A673 (cell line): ENCODE data around the gene MEX3C.

Experiments used
- EZH2 ChIP-seq: fragments of 200-600 bp; sonication (generic); IDR thresholded peaks from 2 replicates; pipeline ENCODE4 v1.6.1; 2017; ENCODE audit warnings: borderline replicate concordance, low read depth, mild to moderate bottlenecking, mixed read lengths, antibody characterized with exemption, low read length; ENCODE audit not compliant: poor library complexity, severe bottlenecking
- TF ChIP-seq, protein P1 (sequence below): fragments of 300-800, 200-600 bp; sonication (generic); conservative IDR thresholded peaks from 2 replicates; pipeline ENCODE4 v1.5.1; 2017; ENCODE audit warnings: low read depth, mild to moderate bottlenecking, antibody characterized with exemption, low read length, moderate library complexity, mixed read lengths

- TF ChIP-seq, protein P1, sequence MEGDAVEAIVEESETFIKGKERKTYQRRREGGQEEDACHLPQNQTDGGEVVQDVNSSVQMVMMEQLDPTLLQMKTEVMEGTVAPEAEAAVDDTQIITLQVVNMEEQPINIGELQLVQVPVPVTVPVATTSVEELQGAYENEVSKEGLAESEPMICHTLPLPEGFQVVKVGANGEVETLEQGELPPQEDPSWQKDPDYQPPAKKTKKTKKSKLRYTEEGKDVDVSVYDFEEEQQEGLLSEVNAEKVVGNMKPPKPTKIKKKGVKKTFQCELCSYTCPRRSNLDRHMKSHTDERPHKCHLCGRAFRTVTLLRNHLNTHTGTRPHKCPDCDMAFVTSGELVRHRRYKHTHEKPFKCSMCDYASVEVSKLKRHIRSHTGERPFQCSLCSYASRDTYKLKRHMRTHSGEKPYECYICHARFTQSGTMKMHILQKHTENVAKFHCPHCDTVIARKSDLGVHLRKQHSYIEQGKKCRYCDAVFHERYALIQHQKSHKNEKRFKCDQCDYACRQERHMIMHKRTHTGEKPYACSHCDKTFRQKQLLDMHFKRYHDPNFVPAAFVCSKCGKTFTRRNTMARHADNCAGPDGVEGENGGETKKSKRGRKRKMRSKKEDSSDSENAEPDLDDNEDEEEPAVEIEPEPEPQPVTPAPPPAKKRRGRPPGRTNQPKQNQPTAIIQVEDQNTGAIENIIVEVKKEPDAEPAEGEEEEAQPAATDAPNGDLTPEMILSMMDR, result no peak
- TF ChIP-seq EZH2, result no peak
These were observed 28.6 kb upstream of the MEX3C start for GRCh38 chr18:51226068-51226467.
